Loucy (cell line): ENCODE data around the gene MOSPD3.

Experiments
- H2AFZ ChIP-seq: fragments of 200-600 bp; sonication (generic); 2 replicates; pipeline ENCODE4 v1.6.0; 2016; ENCODE audit warnings: antibody characterized with exemption, mild to moderate bottlenecking, low read length, moderate library complexity
- H3F3A ChIP-seq: fragments of 200-600 bp; 2 replicates; pipeline ENCODE4 v1.6.0; 2016; ENCODE audit warnings: antibody characterized with exemption, low read depth, mild to moderate bottlenecking
- H3K27me3 ChIP-seq: fragments of 200-600 bp; sonication (generic); 2 replicates; pipeline ENCODE4 v1.6.1; 2014; ENCODE audit warnings: low read length, mild to moderate bottlenecking; ENCODE audit not compliant: insufficient read depth, poor library complexity, severe bottlenecking
- H3K36me3 ChIP-seq: fragments of 200-600 bp; sonication (generic); 2 replicates; pipeline ENCODE4 v1.6.1; 2016; ENCODE audit warnings: low read length; ENCODE audit not compliant: insufficient read depth
- H3K4me1 ChIP-seq: fragments of 200-600 bp; sonication (generic); 2 replicates; pipeline ENCODE4 v1.5.1; 2014; ENCODE audit warnings: low read length, mild to moderate bottlenecking; ENCODE audit not compliant: insufficient read depth, poor library complexity, severe bottlenecking
- H3K4me2 ChIP-seq: fragments of 200-600 bp; sonication (generic); 2 replicates; pipeline ENCODE4 v1.6.0; 2014; ENCODE audit warnings: antibody characterized with exemption, low read length, low read depth, mild to moderate bottlenecking; ENCODE audit not compliant: poor library complexity, severe bottlenecking
- H3K4me3 ChIP-seq: fragments of 200-600 bp; sonication (generic); 2 replicates; pipeline ENCODE4 v1.5.1; 2014; ENCODE audit warnings: low read length, mild to moderate bottlenecking, mixed read lengths; ENCODE audit not compliant: poor library complexity, severe bottlenecking
- H3K79me2 ChIP-seq: fragments of 200-600 bp; sonication (generic); 2 replicates; pipeline ENCODE4 v1.6.1; 2014; ENCODE audit warnings: low read length; ENCODE audit not compliant: insufficient read depth
- H3K9ac ChIP-seq: fragments of 200-600 bp; sonication (generic); 2 replicates; pipeline ENCODE4 v1.6.0; 2014; ENCODE audit warnings: mild to moderate bottlenecking, low read depth, low read length, moderate library complexity; ENCODE audit not compliant: poor library complexity, severe bottlenecking
- H3K9me2 ChIP-seq: fragments of 200-600 bp; sonication (generic); replicated peaks from 2 replicates; pipeline ENCODE4 v1.6.1; 2016; ENCODE audit warnings: low read depth, low read length, mixed read lengths
- H3K9me3 ChIP-seq: fragments of 200-600 bp; sonication (generic); 2 replicates; pipeline ENCODE4 v1.6.1; 2014; ENCODE audit warnings: mild to moderate bottlenecking, antibody characterized with exemption, low read length, low read depth; ENCODE audit not compliant: insufficient read depth
- H4K20me1 ChIP-seq: fragments of 200-600 bp; sonication (generic); 2 replicates; pipeline ENCODE4 v1.6.0; 2014; ENCODE audit warnings: antibody characterized with exemption, low read length, mild to moderate bottlenecking; ENCODE audit not compliant: insufficient read depth, poor library complexity, severe bottlenecking
- EZH2phosphoT487 ChIP-seq: fragments of 200-600 bp; IDR thresholded peaks from 2 replicates; pipeline ENCODE4 v1.6.1; 2018; ENCODE audit warnings: antibody characterized with exemption, mild to moderate bottlenecking, moderate library complexity, borderline replicate concordance
- TF ChIP-seq, protein P1 (sequence below): fragments of 200-600 bp; sonication (generic); conservative IDR thresholded peaks from 2 replicates; pipeline ENCODE4 v1.5.1; 2014; ENCODE audit warnings: mild to moderate bottlenecking, antibody characterized with exemption, low read length

Gene MOSPD3

DNA sequence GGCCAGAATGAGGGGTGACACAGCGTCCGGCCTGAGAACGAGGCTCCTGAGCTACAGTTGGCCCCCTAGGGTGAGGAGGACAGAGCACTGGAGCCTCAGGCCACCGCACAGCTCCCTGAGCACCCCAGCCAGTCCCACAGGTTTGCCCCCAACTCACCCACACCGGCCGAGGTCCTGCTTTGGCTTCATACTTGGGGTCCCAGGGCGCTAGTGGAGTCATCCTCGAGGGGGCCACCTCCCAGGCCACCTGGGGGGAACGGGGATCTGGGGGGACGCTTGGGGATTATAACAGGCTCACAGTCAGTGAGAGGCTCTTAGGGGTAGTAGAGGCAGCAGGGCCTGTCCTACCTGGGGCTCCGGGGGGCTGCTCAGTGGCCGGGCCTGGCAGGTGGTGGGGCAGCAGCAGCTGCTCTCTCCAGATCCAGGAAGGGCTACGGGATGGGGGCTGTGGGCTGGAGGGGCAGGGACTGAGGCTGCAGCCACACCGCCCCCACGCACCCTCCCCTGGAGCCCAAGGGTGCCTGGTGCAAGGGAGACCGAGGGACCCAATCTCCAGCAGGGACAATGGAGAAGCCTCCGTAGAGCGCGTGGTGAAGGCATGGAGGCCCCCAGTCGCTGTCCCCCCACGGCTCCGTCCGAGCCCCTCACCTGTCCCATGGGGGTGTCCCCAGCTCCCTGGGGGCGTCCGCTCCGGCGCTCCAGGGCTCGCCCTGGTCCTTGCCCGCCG, 39.2 kb upstream of the MOSPD3 start:
- Histone ChIP-seq H3K4me1 (peaks cover 20% of the 10 kb centered on the region), H3K9ac (no peak overlapping the region)

DNA sequence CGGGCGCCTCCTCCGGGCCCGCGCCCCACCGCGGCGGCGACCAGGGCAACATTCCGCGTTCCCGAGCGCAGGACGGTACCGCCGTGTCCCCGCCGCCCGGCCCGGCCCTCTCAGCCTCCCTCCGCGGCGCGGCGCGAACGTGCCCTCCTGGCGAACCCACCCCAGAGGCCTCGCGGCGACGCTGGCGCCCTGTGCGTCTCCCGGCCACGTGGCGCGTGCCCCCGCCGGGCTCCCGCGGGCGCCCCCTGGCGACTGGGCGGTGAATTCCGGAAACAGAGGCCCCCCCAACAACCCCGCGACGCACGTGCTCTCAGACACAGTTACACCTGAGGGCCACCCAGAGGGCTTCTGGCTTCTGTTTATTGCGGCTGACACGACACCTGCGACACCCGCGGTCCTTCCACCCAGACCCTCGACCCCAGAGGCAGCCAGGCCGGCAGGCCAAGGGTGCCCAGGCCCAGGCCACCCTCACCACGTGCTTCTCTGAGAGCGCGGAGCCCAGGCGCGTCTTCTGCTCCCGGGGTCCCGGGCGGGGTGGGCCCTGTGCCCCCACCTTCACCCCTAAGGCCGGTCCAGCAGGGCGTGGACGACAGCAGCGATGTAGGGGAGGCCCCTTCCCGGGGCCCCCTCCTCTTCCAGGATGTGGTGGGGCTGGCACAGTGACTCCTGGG, 38.5 kb upstream of the MOSPD3 start, which contains the start of gene SAP25:
SAP25 (minus strand) TSS at position 210 of the 671 bp plus-strand sequence; CDS start at position 52, 158 bp downstream.
- no peak within 1 kb of the TSS for H2AFZ ChIP-seq
- H3K27me3 ChIP-seq, result no peaks in the 10 kb centered on the region
- no peaks in the 10 kb centered on the region for H3K9me2 ChIP-seq
- TF ChIP-seq EZH2phosphoT487, result no peak
- TF ChIP-seq, protein P1, sequence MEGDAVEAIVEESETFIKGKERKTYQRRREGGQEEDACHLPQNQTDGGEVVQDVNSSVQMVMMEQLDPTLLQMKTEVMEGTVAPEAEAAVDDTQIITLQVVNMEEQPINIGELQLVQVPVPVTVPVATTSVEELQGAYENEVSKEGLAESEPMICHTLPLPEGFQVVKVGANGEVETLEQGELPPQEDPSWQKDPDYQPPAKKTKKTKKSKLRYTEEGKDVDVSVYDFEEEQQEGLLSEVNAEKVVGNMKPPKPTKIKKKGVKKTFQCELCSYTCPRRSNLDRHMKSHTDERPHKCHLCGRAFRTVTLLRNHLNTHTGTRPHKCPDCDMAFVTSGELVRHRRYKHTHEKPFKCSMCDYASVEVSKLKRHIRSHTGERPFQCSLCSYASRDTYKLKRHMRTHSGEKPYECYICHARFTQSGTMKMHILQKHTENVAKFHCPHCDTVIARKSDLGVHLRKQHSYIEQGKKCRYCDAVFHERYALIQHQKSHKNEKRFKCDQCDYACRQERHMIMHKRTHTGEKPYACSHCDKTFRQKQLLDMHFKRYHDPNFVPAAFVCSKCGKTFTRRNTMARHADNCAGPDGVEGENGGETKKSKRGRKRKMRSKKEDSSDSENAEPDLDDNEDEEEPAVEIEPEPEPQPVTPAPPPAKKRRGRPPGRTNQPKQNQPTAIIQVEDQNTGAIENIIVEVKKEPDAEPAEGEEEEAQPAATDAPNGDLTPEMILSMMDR, result no peak
- no peak within 1 kb of the TSS for H3K4me2 ChIP-seq
- peaks cover 41% of the 10 kb centered on the region; the same call in 1 of the 2 replicates for H3K36me3 ChIP-seq
- no peaks in the 10 kb centered on the region for H3K9me3 ChIP-seq
- no peak within 1 kb of the TSS for H3K9ac ChIP-seq
- H3K4me1 ChIP-seq, result peaks cover 14% of the 10 kb centered on the region
- H3K4me3 ChIP-seq, result no peak within 1 kb of the TSS
- no peaks in the 10 kb centered on the region for H3F3A ChIP-seq
- no peaks in the 10 kb centered on the region for H4K20me1 ChIP-seq
- no peaks in the 10 kb centered on the region; the same call in 1 of the 2 replicates for H3K79me2 ChIP-seq

More for the DNA sequence above, 39.2 kb upstream of the MOSPD3 start:
- Histone ChIP-seq H3K79me2 (no peaks in the 10 kb centered on the region), H3K27me3 (no peaks in the 10 kb centered on the region), H2AFZ (no peak overlapping the region), H3F3A (no peaks in the 10 kb centered on the region), H3K9me2 (no peaks in the 10 kb centered on the region), H3K36me3 (peaks cover 34% of the 10 kb centered on the region; the same call in 1 of the 2 replicates), H3K4me2 (no peak overlapping the region), H3K4me3 (no peak overlapping the region), H4K20me1 (no peaks in the 10 kb centered on the region), H3K9me3 (no peaks in the 10 kb centered on the region)
- TF ChIP-seq EZH2phosphoT487, result no peak
- TF ChIP-seq, protein P1, result no peak

DNA sequence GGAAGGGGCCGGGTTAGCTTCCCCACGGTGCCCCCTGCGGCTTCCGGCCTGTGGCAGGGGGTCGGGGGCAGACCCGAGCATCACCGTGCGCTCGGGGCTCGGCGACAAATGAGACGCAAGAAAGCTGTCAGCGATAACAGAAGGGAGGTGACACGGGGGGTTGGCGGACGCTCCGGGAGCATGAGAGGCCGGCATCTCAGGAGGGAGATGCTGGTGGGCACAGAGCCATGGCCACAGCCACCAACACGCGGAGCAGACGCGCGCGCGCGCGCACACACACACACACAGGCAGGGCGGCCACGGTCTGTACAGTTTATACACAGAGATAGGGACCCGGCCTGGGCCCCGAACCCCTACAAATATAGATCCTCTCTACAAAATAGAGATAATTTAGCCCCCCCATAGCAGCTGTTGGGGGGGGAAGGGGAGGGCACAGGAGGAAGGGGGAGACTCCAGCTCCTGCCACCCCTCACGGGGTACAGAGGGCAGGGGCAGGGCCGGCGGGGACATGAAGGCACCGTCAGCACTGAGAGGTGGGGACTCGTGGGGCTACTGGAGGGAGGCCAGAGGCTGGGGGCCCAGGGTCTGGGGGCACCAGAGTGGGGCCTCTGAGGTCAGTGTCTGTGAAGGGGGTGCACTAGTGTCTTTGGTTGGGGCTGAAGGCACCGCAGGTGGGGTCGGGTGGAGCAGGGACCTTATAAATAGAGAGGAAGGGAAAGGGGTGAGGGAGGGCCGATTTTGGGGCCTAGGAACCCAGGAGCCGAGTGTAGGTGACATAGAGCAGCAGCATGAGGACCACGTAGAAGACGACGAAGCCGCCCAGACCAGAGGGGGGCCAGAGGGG, 37.8 kb upstream of the MOSPD3 start:
- Histone ChIP-seq H3K79me2 (no peaks in the 10 kb centered on the region; the same call in 1 of the 2 replicates), H3K9me3 (no peaks in the 10 kb centered on the region), H2AFZ (no peak overlapping the region), H3K27me3 (no peaks in the 10 kb centered on the region), H3K4me2 (no peak overlapping the region), H4K20me1 (no peaks in the 10 kb centered on the region), H3K4me1 (peaks cover 7% of the 10 kb centered on the region), H3K9ac (no peak overlapping the region), H3F3A (no peaks in the 10 kb centered on the region), H3K9me2 (no peaks in the 10 kb centered on the region), H3K4me3 (no peak overlapping the region), H3K36me3 (peaks cover 49% of the 10 kb centered on the region; the same call in 1 of the 2 replicates)
- no peak for TF ChIP-seq EZH2phosphoT487
- TF ChIP-seq, protein P1, result no peak
